Mucosa of stomach (tissue), 1 donor: Measurements from ENCODE around the gene KIF26A.

Source experiments
- H3K27me3 ChIP-seq: one replicate; pipeline ENCODE4 v1.7.0; 2013; ENCODE audit warnings: mild to moderate bottlenecking, low read length; ENCODE audit not compliant: control insufficient read depth, insufficient read depth
- H3K36me3 ChIP-seq: one replicate; pipeline ENCODE4 v1.7.0; 2013; ENCODE audit warnings: low read length; ENCODE audit not compliant: control insufficient read depth, insufficient read depth
- H3K4me1 ChIP-seq: one replicate; pipeline ENCODE4 v1.7.0; 2013; ENCODE audit warnings: mild to moderate bottlenecking, low read length; ENCODE audit not compliant: control insufficient read depth, insufficient read depth
- H3K4me3 ChIP-seq: one replicate; pipeline ENCODE4 v1.7.0; 2013; ENCODE audit warnings: low read length
- H3K9ac ChIP-seq: one replicate; pipeline ENCODE4 v1.7.0; 2013; ENCODE audit warnings: mild to moderate bottlenecking, low read length, moderate library complexity
- H3K9me3 ChIP-seq: one replicate; pipeline ENCODE4 v1.7.0; 2013; ENCODE audit warnings: mild to moderate bottlenecking, low read length, moderate library complexity; ENCODE audit not compliant: control insufficient read depth
- donor health status: Pancreatic carcinoma.

KIF26A gene

DNA sequence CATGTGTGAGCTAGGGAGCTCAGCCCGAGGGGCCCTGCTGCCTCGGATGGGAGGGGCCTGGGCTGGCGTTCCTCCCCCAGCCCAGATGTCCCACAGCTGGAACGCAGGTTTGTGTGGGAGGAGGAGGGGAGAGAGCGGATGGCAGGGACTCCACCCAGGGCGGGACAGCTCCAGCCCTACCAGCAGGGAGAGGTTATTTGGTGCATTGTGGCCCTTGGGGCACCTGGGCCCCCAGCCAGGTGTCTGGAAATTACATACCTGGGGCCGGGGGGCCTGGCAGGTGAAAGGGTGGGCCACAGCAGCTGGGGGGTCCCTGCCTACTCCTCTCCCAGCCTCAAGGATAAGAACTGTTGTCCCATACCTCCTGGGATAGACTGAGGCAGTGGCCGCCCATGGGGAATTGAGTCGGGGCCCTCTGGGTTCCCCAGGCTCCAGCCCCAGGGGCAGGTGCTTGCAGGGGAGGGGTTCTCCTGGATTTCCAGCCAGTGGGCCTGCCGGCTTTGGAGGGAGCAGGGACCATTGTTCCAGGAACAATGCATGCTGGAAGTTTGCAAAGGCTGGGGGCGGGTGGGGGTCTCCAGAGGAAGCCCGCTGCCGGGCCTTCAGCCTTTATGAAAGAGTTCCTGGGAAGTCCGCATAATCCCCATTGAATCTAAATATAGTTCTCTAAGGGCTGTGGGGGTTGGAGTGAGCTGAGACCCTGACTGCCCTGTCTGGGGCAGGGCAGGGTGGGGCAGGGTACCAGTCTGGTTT is 1.2 kb downstream of the KIF26A start:
- H3K9me3 ChIP-seq: no peaks in the 10 kb centered on the region
- peaks cover 54% of the 10 kb centered on the region for H3K27me3 ChIP-seq
- H3K36me3 ChIP-seq: no peaks in the 10 kb centered on the region
- peaks cover 31% of the 10 kb centered on the region for H3K4me1 ChIP-seq
- H3K9ac ChIP-seq: no peak overlapping the region
- H3K4me3 ChIP-seq: no peak overlapping the region

DNA sequence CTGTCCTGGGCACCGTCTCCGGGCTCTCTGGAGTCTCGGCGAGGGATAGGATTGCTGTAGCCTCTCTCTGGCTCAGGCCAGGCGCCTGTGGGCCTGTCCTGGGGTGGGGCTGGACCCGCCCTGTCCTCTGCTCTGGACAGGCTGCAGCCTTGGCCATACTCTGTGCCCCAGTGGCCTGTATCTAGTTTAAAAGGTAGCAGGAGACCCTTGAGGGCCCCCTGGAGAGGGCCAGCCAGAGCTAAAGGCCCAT is 1.8 kb downstream of the KIF26A start:
- H3K9ac ChIP-seq: no peak overlapping the region
- H3K9me3 ChIP-seq: no peaks in the 10 kb centered on the region
- H3K36me3 ChIP-seq: no peaks in the 10 kb centered on the region
- peaks cover 49% of the 10 kb centered on the region for H3K27me3 ChIP-seq
- H3K4me3 ChIP-seq: no peak overlapping the region
- H3K4me1 ChIP-seq: peaks cover 31% of the 10 kb centered on the region

DNA sequence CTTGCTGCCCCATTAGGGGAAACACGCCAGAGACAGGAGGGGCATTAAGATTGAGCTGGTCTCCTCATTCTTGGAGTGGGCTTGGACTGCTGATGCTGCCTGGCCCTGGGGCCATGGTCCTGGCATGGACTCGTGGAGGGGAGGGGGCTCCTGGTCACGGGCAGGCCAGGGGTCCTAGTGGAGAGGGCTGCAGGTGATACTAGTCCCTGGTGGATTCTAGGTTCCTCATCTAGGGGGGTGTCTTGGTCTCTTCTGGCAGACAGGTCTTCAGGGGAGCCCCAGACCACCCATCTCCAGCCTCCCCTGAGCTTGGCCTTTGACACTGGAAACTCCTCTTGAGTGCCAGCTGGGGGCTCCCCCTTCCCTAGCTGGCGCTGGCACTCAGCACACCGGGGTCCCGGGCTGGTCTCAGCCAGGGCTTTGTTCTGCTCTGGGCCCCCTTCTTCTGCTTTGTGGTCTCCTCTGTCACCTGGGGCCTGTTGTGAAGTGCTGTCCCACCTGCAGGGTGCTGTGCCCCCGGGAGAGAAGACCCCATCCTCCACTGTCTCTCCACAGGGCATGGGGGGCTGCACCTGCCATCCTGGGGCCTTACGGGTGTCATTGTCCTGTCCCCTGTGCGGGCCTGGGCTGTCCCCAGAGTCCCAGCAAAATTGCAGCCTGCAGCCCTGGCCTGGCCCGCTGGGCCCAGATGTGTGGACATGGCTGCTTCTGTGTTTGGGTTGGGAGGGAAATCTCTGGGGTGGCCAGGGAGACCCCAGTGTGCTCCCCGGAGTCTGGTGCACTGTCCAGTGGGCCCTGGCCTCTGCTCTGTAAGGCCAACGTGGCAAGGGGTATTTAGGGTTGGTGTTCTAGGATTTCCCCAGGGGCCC is 2.3 kb downstream of the KIF26A start:
- H3K36me3 ChIP-seq: no peaks in the 10 kb centered on the region
- H3K4me1 ChIP-seq: peaks cover 31% of the 10 kb centered on the region
- no peak overlapping the region for H3K4me3 ChIP-seq
- H3K27me3 ChIP-seq: peaks cover 44% of the 10 kb centered on the region
- no peaks in the 10 kb centered on the region for H3K9me3 ChIP-seq
- H3K9ac ChIP-seq: no peak overlapping the region

DNA sequence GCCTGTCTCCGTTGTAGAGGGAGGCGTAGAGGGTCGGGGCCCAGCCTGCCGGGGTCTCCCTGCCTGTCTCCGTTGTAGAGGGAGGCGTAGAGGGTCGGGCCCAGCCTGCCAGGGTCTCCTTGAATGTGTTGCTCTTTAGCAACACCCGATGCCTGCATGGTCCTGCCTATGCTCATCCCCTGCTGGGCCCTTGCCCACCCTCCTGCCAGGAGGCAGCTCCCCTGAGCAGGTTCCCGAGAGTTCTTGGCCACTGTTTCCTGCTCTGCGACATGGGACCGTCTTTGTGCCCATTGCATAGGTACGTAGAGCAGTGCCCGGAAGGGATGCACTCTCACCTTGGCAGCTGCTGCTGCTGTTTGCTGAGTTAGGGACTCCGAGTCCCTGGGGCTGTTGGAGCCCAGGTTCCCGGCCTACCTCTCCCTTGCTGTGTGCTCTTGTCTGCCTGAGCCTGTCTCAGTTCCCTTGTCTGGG is 3.3 kb downstream of the KIF26A start:
- H3K4me1 ChIP-seq: peaks cover 27% of the 10 kb centered on the region
- no peak overlapping the region for H3K9ac ChIP-seq
- peaks cover 36% of the 10 kb centered on the region for H3K27me3 ChIP-seq
- no peaks in the 10 kb centered on the region for H3K36me3 ChIP-seq
- H3K9me3 ChIP-seq: no peaks in the 10 kb centered on the region
- H3K4me3 ChIP-seq: no peak overlapping the region

DNA sequence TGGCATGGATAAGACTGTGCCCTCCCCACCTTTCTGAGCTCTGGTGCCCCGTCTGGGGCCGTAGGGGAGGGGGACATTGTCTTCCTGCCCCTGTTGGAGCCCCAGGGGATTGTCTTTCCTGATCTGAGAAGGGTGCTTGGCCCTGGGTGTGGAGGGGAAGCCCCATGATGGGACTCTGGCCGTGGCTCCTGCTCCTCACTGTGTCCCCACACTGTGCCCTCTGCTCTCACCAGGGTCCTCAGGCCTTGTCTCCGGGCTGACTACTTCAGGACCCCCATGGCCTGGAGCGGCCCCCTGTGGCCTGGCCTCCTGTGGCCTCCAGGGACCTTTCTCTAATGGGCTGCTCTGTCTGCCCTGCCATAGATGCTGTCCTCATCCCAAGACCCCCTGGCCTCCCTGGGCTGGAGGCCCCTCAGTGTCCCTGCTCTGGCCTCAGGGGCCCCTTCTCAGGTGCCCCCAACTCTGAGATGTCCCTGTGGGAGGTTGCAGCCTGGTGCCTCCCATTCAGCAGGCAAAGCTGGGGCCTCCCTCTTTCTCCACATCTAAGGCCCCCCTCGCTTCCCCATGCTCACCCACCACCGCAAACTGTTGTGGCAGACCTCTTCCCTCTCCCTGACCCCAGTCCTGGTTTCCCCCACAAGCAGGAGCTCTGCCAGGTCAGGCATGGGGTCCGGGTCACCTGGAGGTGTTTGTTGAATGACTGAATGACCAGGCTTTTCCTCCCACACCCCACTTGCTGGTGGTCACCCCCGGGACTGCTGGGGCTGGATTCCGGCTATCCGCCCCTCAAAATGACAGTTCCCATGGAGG is 4.0 kb downstream of the KIF26A start:
- Histone ChIP-seq H3K36me3 (no peaks in the 10 kb centered on the region), H3K4me1 (peaks cover 21% of the 10 kb centered on the region), H3K4me3 (no peak overlapping the region)

DNA sequence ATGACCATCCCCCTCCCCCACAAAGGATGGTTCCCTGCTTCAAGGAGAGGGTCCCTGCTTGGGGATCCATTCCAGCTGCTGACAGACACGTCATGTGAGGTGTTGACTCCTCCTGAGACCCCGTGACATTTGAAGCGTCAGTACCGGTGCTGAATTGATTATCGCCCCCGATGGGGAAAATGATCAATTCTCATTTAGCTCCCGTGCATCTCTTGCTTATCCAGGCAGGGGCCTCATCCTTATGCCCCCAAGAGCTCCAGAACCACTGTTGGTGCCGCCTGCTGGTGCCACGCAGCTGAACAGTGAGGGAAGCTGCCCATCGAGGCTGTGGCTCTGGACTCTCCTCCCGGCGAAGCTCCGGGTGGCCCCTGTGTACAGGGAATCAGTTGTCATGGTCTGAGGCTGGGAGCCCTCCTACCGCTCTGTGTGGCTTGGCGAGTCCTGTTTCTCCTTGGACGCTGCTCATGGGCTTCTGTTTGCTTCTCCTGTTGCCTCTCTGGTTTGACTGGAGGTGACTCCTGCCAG is 4.6 kb downstream of the KIF26A start:
- peaks cover 16% of the 10 kb centered on the region for H3K4me1 ChIP-seq
- no peak overlapping the region for H3K9ac ChIP-seq
- H3K9me3 ChIP-seq: no peaks in the 10 kb centered on the region
- peaks cover 23% of the 10 kb centered on the region for H3K27me3 ChIP-seq
- H3K36me3 ChIP-seq: no peaks in the 10 kb centered on the region
- no peak overlapping the region for H3K4me3 ChIP-seq

More for the DNA sequence above, 4.0 kb downstream of the KIF26A start:
- Histone ChIP-seq H3K9ac (no peak overlapping the region), H3K27me3 (peaks cover 29% of the 10 kb centered on the region), H3K9me3 (no peaks in the 10 kb centered on the region)

GRCh38 chr14:104143521-104144452 is 5.4 kb downstream of the KIF26A start:
- Histone ChIP-seq H3K4me1 (peaks cover 14% of the 10 kb centered on the region), H3K9ac (no peak overlapping the region), H3K4me3 (no peak overlapping the region), H3K9me3 (no peaks in the 10 kb centered on the region), H3K36me3 (no peaks in the 10 kb centered on the region), H3K27me3 (peaks cover 17% of the 10 kb centered on the region)

DNA sequence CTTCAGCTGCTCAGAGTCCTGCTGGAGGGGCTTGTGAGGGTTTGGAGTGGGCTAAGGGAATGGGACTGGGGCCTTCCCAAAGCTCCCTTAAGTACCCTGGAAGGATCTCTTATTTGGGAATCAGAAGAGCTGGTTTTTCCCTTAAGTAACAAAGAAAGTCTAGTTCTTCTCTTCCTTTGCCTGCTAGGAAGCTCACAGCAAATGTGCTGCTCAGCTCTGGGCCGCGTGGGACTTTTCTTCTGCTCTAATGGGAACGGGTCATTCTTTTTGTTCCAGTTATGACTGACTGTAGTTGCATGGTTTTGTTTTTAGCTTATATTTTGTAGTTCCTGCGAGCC is 6.0 kb downstream of the KIF26A start:
- Histone ChIP-seq H3K4me3 (no peak overlapping the region), H3K27me3 (peaks cover 11% of the 10 kb centered on the region), H3K36me3 (no peaks in the 10 kb centered on the region), H3K9me3 (no peaks in the 10 kb centered on the region), H3K4me1 (peaks cover 10% of the 10 kb centered on the region), H3K9ac (no peak overlapping the region)

DNA sequence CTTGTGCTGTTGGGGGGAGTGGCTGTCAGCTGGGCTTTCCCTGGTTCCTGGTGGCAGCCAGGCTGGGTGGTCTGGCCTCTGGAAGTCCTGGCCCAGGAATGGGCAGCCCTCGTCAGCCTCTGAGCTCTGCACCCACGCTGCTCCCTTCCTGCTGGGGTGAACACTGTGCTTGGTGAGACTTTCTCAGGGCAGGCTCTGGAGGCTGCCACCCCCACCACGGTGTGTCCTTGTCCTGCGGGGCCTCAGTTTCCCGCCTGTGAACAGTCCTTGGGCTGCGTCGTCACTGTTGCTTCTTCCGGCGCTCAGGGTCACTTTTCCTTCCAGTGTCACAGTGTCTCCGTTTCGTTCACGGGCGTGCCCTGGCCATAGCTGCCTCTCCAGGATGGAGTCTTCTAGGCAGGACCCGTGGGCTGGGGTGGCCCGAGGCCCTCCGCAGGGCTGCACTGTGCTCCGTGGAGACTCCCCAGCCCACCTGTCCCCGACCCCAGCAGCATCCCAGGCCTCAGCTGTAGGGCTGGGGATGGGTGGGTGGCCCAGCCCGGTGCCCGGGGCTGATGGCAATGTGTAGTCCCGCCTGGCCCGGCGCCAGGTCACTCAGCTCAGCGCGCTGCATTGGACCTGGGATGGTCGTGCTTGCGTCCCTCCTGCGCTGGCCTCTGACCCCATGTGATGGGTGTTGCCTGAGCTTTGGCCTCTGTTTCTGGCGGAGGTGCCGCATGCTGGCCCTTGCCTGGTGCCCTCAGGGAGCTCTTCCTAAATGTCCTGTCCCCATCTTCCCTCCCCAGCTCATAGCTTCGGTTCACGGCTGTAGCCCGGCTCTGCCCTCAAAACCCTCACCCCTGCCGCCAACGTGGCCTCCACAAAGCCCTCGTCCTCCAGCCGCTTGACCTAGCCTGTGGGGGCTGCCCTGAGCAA is 6.8 kb downstream of the KIF26A start:
- H3K4me1 ChIP-seq: peaks cover 5% of the 10 kb centered on the region
- H3K4me3 ChIP-seq: no peak overlapping the region
- no peaks in the 10 kb centered on the region for H3K9me3 ChIP-seq
- H3K36me3 ChIP-seq: no peaks in the 10 kb centered on the region
- H3K9ac ChIP-seq: no peak overlapping the region
- peaks cover 6% of the 10 kb centered on the region for H3K27me3 ChIP-seq

GRCh38 chr14:104145826-104146601 is 7.6 kb downstream of the KIF26A start:
- H3K27me3 ChIP-seq: peaks cover 3% of the 10 kb centered on the region
- H3K4me3 ChIP-seq: no peak overlapping the region

More at GRCh38 chr14:104145826-104146601, 7.6 kb downstream of the KIF26A start:
- Histone ChIP-seq H3K9ac (no peak overlapping the region), H3K36me3 (no peaks in the 10 kb centered on the region), H3K4me1 (peaks cover 5% of the 10 kb centered on the region), H3K9me3 (no peaks in the 10 kb centered on the region)
